ENCODE results near the gene SPCS1.
"Not testable (repeated sequence)": the region's sequence is repeated elsewhere in the genome, so short reads cannot be mapped to it uniquely, and the experiment has no call there.

The SPCS1 gene

DNA sequence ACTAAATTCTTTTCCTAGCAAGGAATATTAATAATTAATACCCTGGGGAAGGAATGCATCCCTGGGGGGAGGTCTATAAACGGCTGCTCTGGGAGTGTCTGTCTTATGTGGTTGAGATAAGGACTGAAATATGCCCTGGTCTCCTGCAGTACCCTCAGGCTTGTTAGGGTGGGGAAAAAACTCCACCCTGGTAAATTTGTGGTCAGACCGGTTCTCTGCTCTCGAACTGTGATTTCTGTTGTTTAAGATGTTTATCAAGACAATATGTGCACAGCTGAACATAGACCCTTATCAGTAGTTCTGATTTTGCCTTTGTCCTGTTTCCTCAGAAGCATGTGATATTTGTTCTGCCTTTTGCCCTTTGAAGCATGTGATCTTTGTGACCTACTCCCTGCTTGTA, 22.8 kb downstream of the SPCS1 start:
- not testable (repeated sequence) for FAIRE-seq

DNA sequence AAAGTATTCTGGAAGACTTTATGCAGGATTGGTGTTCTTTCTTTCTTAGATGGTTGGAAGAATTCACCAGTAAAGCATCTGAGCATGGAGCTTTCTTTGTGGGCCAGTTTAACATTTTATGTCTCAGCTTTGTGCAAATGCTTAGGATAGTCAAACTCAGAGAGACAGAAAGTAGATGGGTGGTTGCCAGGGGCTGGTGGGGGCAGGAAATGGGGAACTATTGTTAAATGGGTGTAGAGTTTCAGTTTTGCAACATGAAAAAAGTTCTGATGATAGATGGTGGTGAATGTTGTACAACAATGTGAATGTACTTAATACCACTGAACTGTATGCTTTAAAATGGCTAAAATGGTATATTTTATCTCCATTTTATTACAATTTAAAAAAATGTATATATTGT, 24.8 kb downstream of the SPCS1 start:
- FAIRE-seq (no peak), DNase-seq (ENCODE audit: insufficient read length, low spot score) (no peak)

More for the DNA sequence above, 22.8 kb downstream of the SPCS1 start:
- DNase-seq (ENCODE audit: insufficient read length, low spot score) = not testable (repeated sequence)

DNA sequence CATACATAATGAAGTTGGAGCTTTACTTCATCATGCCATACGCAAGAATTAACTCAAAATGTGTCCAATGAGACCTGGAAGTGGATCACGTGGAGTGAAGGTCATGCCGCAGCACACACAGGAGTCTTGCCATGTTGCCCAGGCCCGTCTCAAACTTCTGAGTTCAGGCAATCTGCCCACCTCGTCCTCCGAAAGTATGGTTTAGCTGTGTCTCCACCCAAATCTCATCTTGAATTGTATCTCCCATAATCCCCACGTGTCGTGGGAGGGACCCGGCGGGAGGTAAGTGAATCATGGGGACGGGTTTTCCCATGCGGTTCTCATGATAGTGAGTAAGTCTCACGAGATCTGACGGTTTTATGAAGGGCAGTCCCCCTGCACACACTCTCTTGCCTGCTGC, 25.7 kb downstream of the SPCS1 start:
- FAIRE-seq = no peak
- DNase-seq (ENCODE audit: insufficient read length, low spot score) = no peak

DNA sequence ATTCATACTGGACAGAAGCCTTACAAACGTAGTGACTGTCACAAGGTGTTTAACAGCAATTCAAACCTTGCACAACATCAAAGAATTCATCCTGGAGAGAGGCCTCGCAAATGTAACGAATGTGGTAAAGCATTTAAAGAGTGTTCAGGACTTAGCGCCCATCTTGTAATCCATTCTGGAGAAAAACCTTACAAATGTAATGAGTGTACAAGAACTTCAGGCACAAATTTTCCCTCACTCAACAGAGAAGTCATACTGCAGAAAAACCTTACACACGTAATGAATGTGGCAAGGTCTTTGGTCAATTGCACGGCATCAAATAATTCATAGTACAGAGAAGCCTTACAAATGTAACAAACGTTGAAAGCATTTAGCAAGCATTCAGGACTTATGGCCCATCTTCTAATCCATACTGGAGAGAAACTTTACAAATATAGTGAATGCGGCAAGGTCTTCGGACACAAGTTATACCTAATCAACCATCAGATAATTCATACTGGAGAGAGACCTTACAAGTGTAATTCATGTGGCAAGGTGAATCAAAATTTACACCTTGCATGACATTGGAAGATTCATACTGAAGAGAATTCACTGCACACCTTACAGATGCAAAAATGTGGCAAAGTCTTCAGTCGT, 27.5 kb downstream of the SPCS1 start:
- no peak for FAIRE-seq
- no peak for DNase-seq (ENCODE audit: insufficient read length, low spot score)

DNA sequence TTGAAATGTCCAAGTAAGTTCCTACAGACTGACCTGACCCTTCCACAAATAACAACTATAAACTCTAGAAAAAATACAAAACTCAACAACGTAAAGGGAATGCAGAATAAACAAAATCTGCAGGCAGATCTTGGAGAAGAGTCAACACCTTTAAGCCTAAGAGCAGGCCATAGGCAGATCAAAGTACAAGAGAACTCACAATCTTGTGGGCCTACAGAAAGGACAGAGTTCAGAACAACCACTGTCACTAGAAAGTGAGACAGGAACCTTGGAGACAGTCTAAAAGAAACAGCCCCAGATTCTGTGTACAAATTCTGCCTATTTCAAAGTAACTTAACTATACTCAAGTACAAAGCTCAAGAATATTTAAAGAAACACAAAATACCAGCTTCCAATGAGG, 33.8 kb downstream of the SPCS1 start:
- no peak for FAIRE-seq

DNA sequence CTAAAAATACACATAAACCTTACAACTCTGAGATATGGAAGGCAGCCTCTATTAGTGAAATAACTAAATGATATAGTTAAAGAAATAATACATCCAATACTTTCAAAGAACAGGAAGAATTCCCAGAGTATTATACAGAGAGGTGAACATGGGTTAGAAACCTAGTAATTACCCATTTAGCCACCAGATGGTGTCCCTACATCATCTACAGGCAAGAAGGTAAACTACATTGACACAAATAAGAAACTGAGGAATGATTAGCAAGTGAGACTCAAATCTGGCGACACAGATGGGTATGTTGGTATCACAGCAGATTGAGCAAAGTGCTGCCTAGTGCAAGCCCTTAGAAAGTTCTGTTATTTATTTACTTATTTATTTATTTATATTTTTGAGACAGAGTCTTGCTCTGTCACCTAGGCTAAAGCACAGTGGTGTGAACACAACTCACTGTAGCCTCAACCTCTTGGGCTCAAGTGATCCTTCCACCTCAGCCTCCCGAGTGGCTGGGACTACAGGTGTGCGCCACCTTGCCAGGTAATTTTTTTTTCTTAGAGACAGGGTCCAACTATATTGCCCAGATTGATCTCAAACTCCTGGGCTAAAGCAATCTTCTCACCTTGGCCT, 36.6 kb downstream of the SPCS1 start:
- FAIRE-seq (no peak), DNase-seq (ENCODE audit: insufficient read length, low spot score) (peak; percentile 37)

More for the DNA sequence above, 33.8 kb downstream of the SPCS1 start:
- no peak for DNase-seq (ENCODE audit: insufficient read length, low spot score)

DNA sequence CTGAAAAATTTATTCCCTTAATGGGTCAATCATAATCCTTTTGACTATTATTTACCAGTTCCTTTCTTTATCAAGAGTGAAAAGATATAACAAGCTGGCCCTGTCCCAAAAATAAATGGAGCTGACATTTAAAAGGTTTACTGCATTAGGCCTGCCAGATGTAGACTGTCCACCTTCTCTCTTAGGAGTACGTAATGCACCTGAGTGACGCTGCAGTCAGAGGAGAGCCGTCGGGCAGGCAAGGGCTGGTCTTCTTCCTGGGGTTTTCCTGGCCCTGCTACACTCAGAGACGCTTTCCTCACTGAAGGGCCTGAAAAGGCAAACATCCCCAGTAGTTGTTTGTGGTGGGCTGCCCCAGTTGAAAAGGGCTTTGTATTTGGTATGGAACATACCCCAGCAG, 37.2 kb downstream of the SPCS1 start:
- no peak for DNase-seq (ENCODE audit: insufficient read length, low spot score)
- FAIRE-seq = no peak

DNA sequence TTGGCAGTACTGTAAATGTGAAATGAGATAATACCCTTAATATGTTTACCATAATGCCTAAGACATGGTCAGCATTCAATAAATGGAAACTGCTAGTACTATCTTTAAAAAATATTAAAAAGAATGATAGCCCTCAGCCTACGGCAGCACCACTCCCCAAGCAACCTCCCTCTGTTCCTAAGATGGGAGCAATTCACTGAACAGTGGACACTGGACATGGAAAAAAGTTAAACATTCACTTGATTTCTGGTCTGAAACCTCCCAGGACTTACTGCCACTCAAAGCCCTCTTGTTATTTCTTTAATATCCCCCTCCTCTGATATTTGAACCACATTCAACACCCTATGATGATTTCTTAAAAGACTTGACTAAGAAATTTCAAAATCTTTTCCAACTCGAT, 37.8 kb downstream of the SPCS1 start:
- DNase-seq (ENCODE audit: insufficient read length, low spot score) (no peak), FAIRE-seq (no peak)

DNA sequence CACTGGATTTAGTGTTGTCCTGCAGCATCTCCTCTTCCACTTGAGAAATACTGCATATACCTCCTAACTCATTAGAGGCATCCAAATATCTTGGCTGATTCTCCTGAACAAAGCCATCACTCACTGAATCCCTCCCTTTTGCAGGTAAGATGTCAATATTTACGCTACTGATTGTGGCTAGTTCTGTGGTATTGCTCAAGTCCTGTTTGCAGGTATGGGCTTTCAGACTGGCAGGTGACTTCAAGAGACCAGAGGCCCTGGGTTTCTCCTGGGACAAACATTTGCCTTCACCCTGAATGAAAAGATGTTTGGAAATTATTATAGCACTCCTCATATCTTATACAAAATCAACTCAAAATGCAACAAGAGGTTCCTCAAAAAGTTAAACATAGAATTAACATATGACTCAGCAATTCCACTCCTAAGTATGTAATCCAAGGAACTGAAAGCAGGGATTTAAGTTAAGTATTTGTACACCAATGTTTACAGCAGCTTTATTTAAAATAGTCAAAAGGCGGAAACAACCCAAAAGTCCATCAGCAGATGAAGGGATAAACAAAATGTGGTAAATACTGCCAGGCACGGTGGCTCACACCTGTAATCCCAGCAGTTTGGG, 46.2 kb downstream of the SPCS1 start:
- FAIRE-seq (no peak), DNase-seq (ENCODE audit: insufficient read length, low spot score) (no peak)

DNA sequence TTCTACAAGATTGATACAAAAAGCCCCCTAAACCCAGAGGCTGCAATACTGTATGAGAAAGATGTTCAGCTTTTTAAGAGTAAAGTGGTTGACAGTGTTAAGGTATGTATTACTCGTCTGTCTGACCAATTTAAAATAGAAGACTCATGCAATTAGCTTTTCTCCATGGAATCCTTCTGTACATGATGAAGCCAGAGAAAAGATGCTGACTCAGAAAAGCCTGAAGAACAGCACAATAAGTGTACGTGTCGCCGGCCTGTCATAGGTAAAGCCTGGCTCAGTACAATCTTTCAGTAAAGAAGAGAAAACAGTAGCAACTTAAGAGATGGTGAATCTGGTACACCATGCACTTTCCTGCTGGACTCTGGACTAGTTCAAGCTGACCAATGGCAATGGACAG, 48.5 kb downstream of the SPCS1 start:
- DNase-seq (ENCODE audit: insufficient read length, low spot score) = no peak
- no peak for FAIRE-seq

DNA sequence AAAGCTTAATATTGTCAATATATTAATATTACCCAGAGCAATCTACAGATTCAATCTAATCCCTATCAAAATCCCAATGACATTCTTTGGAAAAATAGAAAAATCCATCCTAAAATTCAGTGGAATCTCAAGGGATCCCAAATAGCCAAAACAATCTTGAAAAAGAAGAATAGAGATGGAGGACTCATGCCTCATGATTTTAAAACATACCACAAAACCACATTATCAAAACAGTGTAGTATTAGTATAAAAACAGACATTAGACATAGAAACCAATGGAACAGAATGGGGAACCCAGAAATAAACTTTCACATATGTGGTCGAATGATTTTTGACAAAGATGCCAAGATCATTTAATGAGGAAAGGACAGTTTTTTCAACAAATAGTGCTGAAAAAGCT, 50.2 kb downstream of the SPCS1 start:
- DNase-seq (ENCODE audit: insufficient read length, low spot score) (no peak), FAIRE-seq (no peak)
